HepG2 (cell line): Measurements from ENCODE around the gene PRSS33. TPM values are rescaled to one million over a fixed set of nuclear protein-coding genes. Genes with fewer than 3 reads are reported as not detected.

Source experiments
- ATAC-seq: fragments of 200-7000 bp; cut with Tn5 transposase; 3 replicates; pipeline ENCODE4 v1.9.1; 2020; ENCODE audit warnings: mild to moderate bottlenecking, moderate library complexity
- BruUV-seq: library from RNA; stranded (reverse); fragments of 400-500 nt; replicated peaks from 2 replicates; lab custom pipeline; 2021; lab: Mats Ljungman, UMichigan
- CTCF ChIA-PET: fragments of 300-600 bp; formaldehyde crosslinking; extraction: SDS; loops from one replicate; lab custom pipeline; 2021; ENCODE audit warnings: low total read pairs, inconsistent platforms, low intra/inter-chr PET ratio; lab: Yijun Ruan, JAX
- POLR2A ChIA-PET: fragments of 350-600 bp; sonication (Branson Sonifier 250); formaldehyde crosslinking; loops from one replicate; lab custom pipeline; 2020; ENCODE audit warnings: antibody characterized with exemption, inconsistent platforms; lab: Yijun Ruan, JAX
- DNase-seq: peaks from one replicate; pipeline ENCODE4 v3.0.0-alpha.2; 2015; ENCODE audit warnings: low spot score
- FAIRE-seq: peaks from 3 replicates; lab custom pipeline; 2011; peaks lifted over from hg19 to GRCh38; lab: Jason Lieb, UNC
- H2AFZ ChIP-seq: one replicate; pipeline ENCODE4 v1.6.1; 2011; ENCODE audit warnings: low read length, inconsistent platforms
- H3K27ac ChIP-seq: fragments of 300-600 bp; 3 replicates; pipeline ENCODE4 v1.8.0; 2011; ENCODE audit warnings: mixed run types, mild to moderate bottlenecking, mixed read lengths, low read length, inconsistent platforms; ENCODE audit not compliant: insufficient read depth; ENCODE audit errors: extremely low read length
- H3K27me3 ChIP-seq, 2 experiments: fragments of 200-600 bp in 1 of 2; 2 replicates in 1 of 2; 3 replicates in 1 of 2; pipeline versions ENCODE4 v1.6.0 to v1.8.0; 2011; ENCODE audit warnings: low read length in 2 of 2, mild to moderate bottlenecking in 2 of 2, moderate library complexity in 2 of 2, inconsistent platforms in 1 of 2; ENCODE audit not compliant: insufficient read depth in 2 of 2, control insufficient read depth in 1 of 2
- H3K36me3 ChIP-seq, 2 experiments: fragments of 200-600 bp in 1 of 2; replicated peaks in 1 of 2; 2 replicates in 1 of 2; 3 replicates in 1 of 2; pipeline versions ENCODE4 v1.5.1 to v1.8.0; 2011; ENCODE audit warnings: low read length in 2 of 2, inconsistent platforms in 1 of 2; ENCODE audit not compliant: insufficient read depth in 2 of 2, control insufficient read depth in 1 of 2
- H3K4me1 ChIP-seq: 2 replicates; pipeline ENCODE4 v1.5.1; 2012; ENCODE audit warnings: low read length, inconsistent platforms; ENCODE audit not compliant: insufficient read depth
- H3K4me2 ChIP-seq: 2 replicates; pipeline ENCODE4 v1.6.0; 2011; ENCODE audit warnings: low read depth, low read length, inconsistent platforms
- H3K4me3 ChIP-seq, 3 experiments: fragments of 200-600 bp in 1 of 3; sonication (generic), shearing (Covaris generic) in 1 of 3; replicated peaks in 1 of 3; 2 replicates each; pipeline ENCODE4 v1.5.1; 2011 to 2016; ENCODE audit warnings: low read length in 3 of 3, inconsistent platforms in 2 of 3, low read depth in 2 of 3, mild to moderate bottlenecking in 2 of 3, control low read depth in 1 of 3, mixed read lengths in 1 of 3; ENCODE audit not compliant: insufficient read depth in 1 of 3
- H3K79me2 ChIP-seq: one replicate; pipeline ENCODE4 v1.6.1; 2011; ENCODE audit warnings: low read length, inconsistent platforms; ENCODE audit not compliant: insufficient read depth
- H3K9ac ChIP-seq: 2 replicates; pipeline ENCODE4 v1.6.0; 2011; ENCODE audit warnings: mild to moderate bottlenecking, low read depth, low read length, inconsistent platforms; ENCODE audit not compliant: insufficient read depth
- H3K9me3 ChIP-seq: 2 replicates; pipeline ENCODE4 v1.5.1; 2012; ENCODE audit warnings: mild to moderate bottlenecking, low read length
- H4K20me1 ChIP-seq: 2 replicates; pipeline ENCODE4 v1.6.0; 2011; ENCODE audit warnings: inconsistent platforms, mild to moderate bottlenecking, low read length, moderate library complexity; ENCODE audit not compliant: insufficient read depth
- MEIS2 ChIP-seq: sonication (generic); formaldehyde crosslinking; IDR thresholded peaks from 2 replicates; pipeline ENCODE4 v1.9.0; 2021; ENCODE audit warnings: mild to moderate bottlenecking, missing genetic modification reagents
- MIER2 ChIP-seq: IDR thresholded peaks from 2 replicates; pipeline ENCODE4 v1.6.1; 2016; ENCODE audit warnings: missing biosample characterization, missing genetic modification reagents
- RCOR2 ChIP-seq: IDR thresholded peaks from 2 replicates; pipeline ENCODE4 v1.6.1; 2016; ENCODE audit warnings: missing biosample characterization, missing genetic modification reagents
- REST ChIP-seq, 2 experiments: IDR thresholded peaks; 2 replicates each; pipeline ENCODE4 v1.6.1; 2011 to 2012; ENCODE audit warnings: low read length in 2 of 2, borderline replicate concordance in 1 of 2, low read depth in 1 of 2, mild to moderate bottlenecking in 1 of 2, moderate library complexity in 1 of 2
- WGBS: methylation state at CpG from one replicate; pipeline ENCODE4 v1.1.6; 2017; ENCODE audit warnings: low lambda C conversion rate; 5-methylcytosine and 5-hydroxymethylcytosine counted together
- in situ Hi-C: cut with HindIII; loops from 2 replicates; pipeline ENCODE4 v1.10.0; 2017; ENCODE audit warnings: low pct_unique_long_range_greater_than_20kb; ENCODE audit not compliant: extremely low pct_ligation_motif_present
- intact Hi-C: fragments of 100-400 bp; cut with micrococcal nuclease; formaldehyde crosslinking; loops from one replicate; pipeline ENCODE4 v1.10.0; 2022; ENCODE audit not compliant: unreplicated experiment
- polyA plus RNA-seq, 8 experiments: library from polyadenylated mRNA; depleted of rRNA in 3 of 8; stranded (reverse) in 7 of 8; unstranded in 1 of 8; fragments of >200 nt; fragmentation: Illumina TruSeq in 4 of 8; extraction: Trizol in 4 of 8; gene quantifications; 2 replicates each; pipeline versions ENCODE4 v1.2.1 to v1.2.3, GENCODE V29; 2011 to 2016; ENCODE audit warnings: low read depth in 4 of 8, missing spikeins in 1 of 8, mixed read lengths in 1 of 8; ENCODE audit not compliant: insufficient read depth in 1 of 8
- total RNA-seq, 5 experiments: library from RNA; depleted of rRNA; stranded (reverse); fragments of >200 nt; fragmentation: Illumina TruSeq; extraction: Trizol; gene quantifications; 2 replicates each; pipeline ENCODE4 v1.2.3, GENCODE V29; 2016; ENCODE audit warnings: low read depth in 1 of 5

Gene PRSS33
- total and polyA plus RNA-seq, 2 of the 13 experiments (the other 11 are each of a cell fraction or from before 2014, with no cell fraction given): not detected

- ChIA-PET POLR2A (no interaction called here), CTCF (no interaction called here)
- Histone ChIP-seq H3K9ac (no peak overlapping the region), H3K36me3 (no peaks in the 10 kb centered on the region), H3K27ac (no peak overlapping the region), H3K9me3 (no peaks in the 10 kb centered on the region), H2AFZ (no peak overlapping the region), H3K4me3 (no peak overlapping the region), H3K27me3 (peaks cover 1 to 80% of the 10 kb centered on the region in 2 experiments), H3K4me2 (no peak overlapping the region), H3K4me1 (peaks cover 45% of the 10 kb centered on the region), H4K20me1 (no peaks in the 10 kb centered on the region), H3K79me2 (no peaks in the 10 kb centered on the region)
- no TSS peak for BruUV-seq
- no peak for DNase-seq
- WGBS: 65% methylated on average over 6 of the region's 14 CpGs
- ATAC-seq: no peak
- FAIRE-seq: no peak
- in situ Hi-C loops (loop anchor here (5.0 kb wide), 1 partner anchor 41 kb away; the partner anchor contains the start of gene PRSS33), intact Hi-C loops (no loop called here)
- TF ChIP-seq MIER2 (CRISPR knock-in tag): peak; percentile 80
- TF ChIP-seq MEIS2 (CRISPR knock-in tag): no peak
- TF ChIP-seq RCOR2 (CRISPR knock-in tag): no peak
- TF ChIP-seq REST (IDR thresholded peaks at IDR 0.05; ENCODE audit: borderline replicate concordance in 1 of 2, low read depth in 1 of 2, low read length in 2 of 2): peak; percentile 54 to 89
Observed at GRCh38 chr16:2827831-2828520, 40.6 kb upstream of the PRSS33 start.
